HUDEP-2 (cell line): ENCODE data around the gene MAPKAPK2.

Source experiments
- DNase-seq, 76 experiments: peaks; one replicate each; lab custom pipeline; 2025; ENCODE audit not compliant: unreplicated experiment in 76 of 76; lab: John Stamatoyannopoulos, UW

The MAPKAPK2 gene

GRCh38 chr1:206681359-206681758 is 3.3 kb upstream of the MAPKAPK2 start:
- DNase-seq: no peak

- no peak for DNase-seq
Observed at GRCh38 chr1:206682111-206682510, 2.6 kb upstream of the MAPKAPK2 start.

GRCh38 chr1:206683313-206683712 is 1.4 kb upstream of the MAPKAPK2 start:
- no peak for DNase-seq

GRCh38 chr1:206684003-206684402 is 702 bp upstream of the MAPKAPK2 start:
- DNase-seq: no peak

GRCh38 chr1:206685334-206685768 is 646 bp downstream of the MAPKAPK2 start:
- DNase-seq: peak in 3 of 76 experiments; percentile 6 to 21 (median 17)

GRCh38 chr1:206685769-206686477 is 1.2 kb downstream of the MAPKAPK2 start:
- DNase-seq: peak in 10 of 76 experiments; percentile 6 to 34 (median 16)

- DNase-seq: peak in 1 of 76 experiments; percentile 18
Observed at GRCh38 chr1:206686478-206687249, 2.0 kb downstream of the MAPKAPK2 start.

GRCh38 chr1:206687251-206687914 is 2.7 kb downstream of the MAPKAPK2 start:
- no peak for DNase-seq

GRCh38 chr1:206687915-206688442 is 3.3 kb downstream of the MAPKAPK2 start:
- DNase-seq: no peak

GRCh38 chr1:206690516-206690915 is 5.8 kb downstream of the MAPKAPK2 start:
- DNase-seq: no peak

- no peak for DNase-seq
Observed at GRCh38 chr1:206691604-206692003, 6.9 kb downstream of the MAPKAPK2 start.

GRCh38 chr1:206693029-206693428 is 8.3 kb downstream of the MAPKAPK2 start:
- DNase-seq: no peak

- no peak for DNase-seq
Observed at GRCh38 chr1:206693592-206693991, 8.9 kb downstream of the MAPKAPK2 start.

GRCh38 chr1:206694171-206695124 is 9.7 kb downstream of the MAPKAPK2 start:
- no peak for DNase-seq

GRCh38 chr1:206695733-206696132 is 11.0 kb downstream of the MAPKAPK2 start:
- DNase-seq: no peak

- DNase-seq: no peak
Observed at GRCh38 chr1:206696812-206697585, 12.3 kb downstream of the MAPKAPK2 start.

GRCh38 chr1:206698011-206698410 is 13.3 kb downstream of the MAPKAPK2 start:
- DNase-seq: no peak

GRCh38 chr1:206699000-206699586 is 14.4 kb downstream of the MAPKAPK2 start:
- no peak for DNase-seq

GRCh38 chr1:206699626-206700025 is 14.9 kb downstream of the MAPKAPK2 start:
- DNase-seq: no peak
